Keratinocyte (primary cell): ENCODE data around the gene OR6B2.

Source experiments
- EZH2 ChIP-seq: IDR thresholded peaks from one replicate; pipeline ENCODE4 v1.6.1; 2012; ENCODE audit warnings: inconsistent platforms, mild to moderate bottlenecking, low read length, moderate library complexity
- TF ChIP-seq, protein P1 (sequence below), 3 experiments: IDR thresholded peaks in 1 of 3; conservative IDR thresholded peaks in 1 of 3; optimal IDR thresholded peaks in 1 of 3; 2 replicates in 2 of 3; 3 replicates in 1 of 3; pipeline versions ENCODE3 to v1.5.1; 2011; ENCODE audit warnings: low read length in 3 of 3, mild to moderate bottlenecking in 3 of 3, moderate library complexity in 2 of 3, control low read depth in 1 of 3, inconsistent platforms in 1 of 3; ENCODE audit not compliant: insufficient read depth in 2 of 3; ENCODE audit errors: extremely low read depth in 1 of 3

DNA sequence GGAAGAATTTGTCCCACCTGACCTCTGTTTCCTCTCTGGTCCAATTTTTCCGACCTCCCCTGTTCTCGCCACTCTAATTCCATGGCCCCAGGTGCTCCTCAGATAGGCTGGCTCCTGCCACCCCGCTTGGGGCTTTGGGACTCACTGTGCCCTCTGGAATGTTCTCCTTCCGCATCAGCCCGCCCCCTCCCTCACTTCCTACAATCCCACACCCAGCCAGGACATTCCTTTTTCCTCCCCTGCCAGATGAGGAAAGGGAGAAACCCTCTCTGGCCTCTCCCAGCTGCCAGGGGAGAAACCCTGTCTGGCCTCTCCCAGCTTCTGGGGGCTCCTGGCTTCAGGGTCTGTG lies 3.1 kb upstream of the OR6B2 start:
- TF ChIP-seq, protein P1, sequence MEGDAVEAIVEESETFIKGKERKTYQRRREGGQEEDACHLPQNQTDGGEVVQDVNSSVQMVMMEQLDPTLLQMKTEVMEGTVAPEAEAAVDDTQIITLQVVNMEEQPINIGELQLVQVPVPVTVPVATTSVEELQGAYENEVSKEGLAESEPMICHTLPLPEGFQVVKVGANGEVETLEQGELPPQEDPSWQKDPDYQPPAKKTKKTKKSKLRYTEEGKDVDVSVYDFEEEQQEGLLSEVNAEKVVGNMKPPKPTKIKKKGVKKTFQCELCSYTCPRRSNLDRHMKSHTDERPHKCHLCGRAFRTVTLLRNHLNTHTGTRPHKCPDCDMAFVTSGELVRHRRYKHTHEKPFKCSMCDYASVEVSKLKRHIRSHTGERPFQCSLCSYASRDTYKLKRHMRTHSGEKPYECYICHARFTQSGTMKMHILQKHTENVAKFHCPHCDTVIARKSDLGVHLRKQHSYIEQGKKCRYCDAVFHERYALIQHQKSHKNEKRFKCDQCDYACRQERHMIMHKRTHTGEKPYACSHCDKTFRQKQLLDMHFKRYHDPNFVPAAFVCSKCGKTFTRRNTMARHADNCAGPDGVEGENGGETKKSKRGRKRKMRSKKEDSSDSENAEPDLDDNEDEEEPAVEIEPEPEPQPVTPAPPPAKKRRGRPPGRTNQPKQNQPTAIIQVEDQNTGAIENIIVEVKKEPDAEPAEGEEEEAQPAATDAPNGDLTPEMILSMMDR (optimal IDR thresholded peaks at IDR 0.05 in 1 of 3, IDR thresholded peaks at IDR 0.05 in 1 of 3, conservative IDR thresholded peaks at IDR 0.05 in 1 of 3; ENCODE audit: extremely low read depth in 1 of 3, insufficient read depth in 2 of 3, low read length in 3 of 3): no peak
- TF ChIP-seq EZH2: no peak
